ENCODE data around the gene TENM3. TPM values are rescaled to one million over a fixed set of nuclear protein-coding genes. Genes with fewer than 3 reads are reported as not detected.

The TENM3 gene
- total and polyA plus RNA-seq, 2 of the 8 experiments (the other 6 are each of a cell fraction or from before 2014, with no cell fraction given): 36.9 to 69.3 TPM

- TF ChIP-seq CHD7 (IDR thresholded peaks at IDR 0.05; ENCODE audit: insufficient replicate concordance, low read length) (peak; percentile 89), MAX (IDR thresholded peaks at IDR 0.05) (no peak), TAF1 (IDR thresholded peaks at IDR 0.05; ENCODE audit: low read depth, low read length) (peak; percentile 49; the same call in 1 of the 2 replicates), SAP30 (IDR thresholded peaks at IDR 0.05; ENCODE audit: insufficient read depth, insufficient replicate concordance, low read length) (no peak), CBX5 (IDR thresholded peaks at IDR 0.05; ENCODE audit: low read depth, low read length) (no peak), ATF2 (IDR thresholded peaks at IDR 0.05; ENCODE audit: low read length) (peak; percentile 87; the same call in 1 of the 2 replicates), RXRA (IDR thresholded peaks at IDR 0.05; ENCODE audit: insufficient read depth, low read depth, low read length) (no peak), PHF8 (conservative IDR thresholded peaks at IDR 0.05; ENCODE audit: low read depth, low read length) (no peak), BCL11A (IDR thresholded peaks at IDR 0.05; ENCODE audit: low read depth in 2 of 2, low read length in 2 of 2) (peak; percentile 77 to 91)
Measured at GRCh38 chr4:182560358-182560757, 317.2 kb downstream of the TENM3 start (continued).
